Karpas-422 (cell line): Measurements from ENCODE around the gene NUP107. TPM values are rescaled to one million over a fixed set of nuclear protein-coding genes. Genes with fewer than 3 reads are reported as not detected.

ENCODE experiments used
- DNase-seq: peaks from one replicate; pipeline ENCODE4 v3.0.0-alpha.2; 2015
- H2AFZ ChIP-seq: fragments of 200-600 bp; sonication (generic); 2 replicates; pipeline ENCODE4 v1.6.1; 2014; ENCODE audit warnings: antibody characterized with exemption, low read length, mixed read lengths
- H3K27ac ChIP-seq: fragments of 200-600 bp; sonication (generic); 2 replicates; pipeline ENCODE4 v1.5.1; 2014; ENCODE audit warnings: mild to moderate bottlenecking, low read length, moderate library complexity
- H3K27me3 ChIP-seq: fragments of 200-600 bp; sonication (generic); 2 replicates; pipeline ENCODE4 v1.6.1; 2014; ENCODE audit warnings: low read length, mixed read lengths
- H3K36me3 ChIP-seq: fragments of 200-600 bp; sonication (generic); 2 replicates; pipeline ENCODE4 v1.6.1; 2014; ENCODE audit warnings: low read length, mixed read lengths; ENCODE audit not compliant: insufficient read depth
- H3K4me1 ChIP-seq: fragments of 200-600 bp; sonication (generic); 2 replicates; pipeline ENCODE4 v1.6.1; 2014; ENCODE audit warnings: mild to moderate bottlenecking, low read length, mixed read lengths
- H3K4me2 ChIP-seq: fragments of 200-600 bp; sonication (generic); 2 replicates; pipeline ENCODE4 v1.6.1; 2014; ENCODE audit warnings: low read length, low read depth, mild to moderate bottlenecking; ENCODE audit not compliant: poor library complexity, severe bottlenecking
- H3K4me3 ChIP-seq: fragments of 200-600 bp; sonication (generic); 2 replicates; pipeline ENCODE4 v1.5.1; 2014; ENCODE audit warnings: mild to moderate bottlenecking, antibody characterized with exemption, low read length, mixed read lengths
- H3K79me2 ChIP-seq: fragments of 200-600 bp; sonication (generic); 2 replicates; pipeline ENCODE4 v1.6.1; 2014; ENCODE audit warnings: mild to moderate bottlenecking, low read length, mixed read lengths
- H3K9ac ChIP-seq: fragments of 200-600 bp; sonication (generic); 2 replicates; pipeline ENCODE4 v1.6.0; 2014; ENCODE audit warnings: low read length
- H3K9me2 ChIP-seq: fragments of 200-600 bp; sonication (generic), shearing (Covaris generic); replicated peaks from 2 replicates; pipeline ENCODE4 v1.6.0; 2014; ENCODE audit warnings: mild to moderate bottlenecking, low read length, moderate library complexity; ENCODE audit not compliant: insufficient read depth
- H3K9me3 ChIP-seq: fragments of 300-700, 200-600 bp; sonication (generic); 2 replicates; pipeline ENCODE4 v1.6.1; 2014; ENCODE audit warnings: low read length, mixed read lengths
- H4K20me1 ChIP-seq: fragments of 200-600 bp; sonication (generic); 2 replicates; pipeline ENCODE4 v1.6.1; 2014; ENCODE audit warnings: mild to moderate bottlenecking, antibody characterized with exemption, low read length, low read depth; ENCODE audit not compliant: insufficient read depth
- total RNA-seq: library from RNA; depleted of rRNA; stranded (reverse); fragments of >200 nt; shearing (Covaris generic); gene quantifications from 2 replicates; pipeline ENCODE4 v1.2.3, GENCODE V29; 2014; ENCODE audit warnings: low replicate concordance

The NUP107 gene
- total RNA-seq, 1 experiment from 2014 or later, result 103 TPM

- DNase-seq, result peak; percentile 64
- H3K36me3 ChIP-seq, result peaks cover 16% of the 10 kb centered on the region; the same call in 1 of the 2 replicates
These were observed 58.7 kb downstream of the NUP107 start for GRCh38 chr12:68745376-68745903.

GRCh38 chr12:68745904-68746571, 59.3 kb downstream of the NUP107 start, which contains the start of gene SLC35E3:
TSS of gene SLC35E3 (plus strand) at chr12:68746176. CDS start at chr12:68746378, 202 bp downstream.
- Histone ChIP-seq H2AFZ (peak within 1 kb of the TSS; percentile 88), H3K4me1 (peaks cover 29% of the 10 kb centered on the region), H3K36me3 (peaks cover 16% of the 10 kb centered on the region; the same call in 1 of the 2 replicates), H3K27me3 (no peaks in the 10 kb centered on the region), H3K9ac (peak within 1 kb of the TSS; percentile 88), H3K4me2 (peak within 1 kb of the TSS; percentile 90), H3K9me3 (no peaks in the 10 kb centered on the region), H4K20me1 (no peaks in the 10 kb centered on the region), H3K27ac (peak within 1 kb of the TSS; percentile 54), H3K79me2 (peaks cover 36% of the 10 kb centered on the region), H3K4me3 (peak within 1 kb of the TSS; percentile 90), H3K9me2 (no peaks in the 10 kb centered on the region)
- DNase-seq, result peak; percentile 98

More at GRCh38 chr12:68745376-68745903, 58.7 kb downstream of the NUP107 start:
- Histone ChIP-seq H3K9me3 (no peaks in the 10 kb centered on the region), H3K4me3 (peak overlapping the region; percentile 90), H4K20me1 (no peaks in the 10 kb centered on the region), H3K79me2 (peaks cover 33% of the 10 kb centered on the region), H3K4me1 (peaks cover 29% of the 10 kb centered on the region), H3K27ac (peak overlapping the region; percentile 54), H3K9ac (peak overlapping the region; percentile 88), H3K27me3 (no peaks in the 10 kb centered on the region), H3K4me2 (peak overlapping the region; percentile 90), H2AFZ (peak overlapping the region; percentile 33; the same call in 1 of the 2 replicates), H3K9me2 (no peaks in the 10 kb centered on the region)

- H3K9me3 ChIP-seq, result no peaks in the 10 kb centered on the region
- H3K27ac ChIP-seq, result no peak overlapping the region
- H3K4me3 ChIP-seq, result peak overlapping the region; percentile 90
- H3K79me2 ChIP-seq, result peaks cover 36% of the 10 kb centered on the region
- peaks cover 29% of the 10 kb centered on the region for H3K4me1 ChIP-seq
- H3K9me2 ChIP-seq, result no peaks in the 10 kb centered on the region
- H3K27me3 ChIP-seq, result no peaks in the 10 kb centered on the region
- H2AFZ ChIP-seq, result peak overlapping the region; percentile 88
- H3K36me3 ChIP-seq, result peaks cover 11% of the 10 kb centered on the region; the same call in 1 of the 2 replicates
- peak; percentile 67 for DNase-seq
- H4K20me1 ChIP-seq, result no peaks in the 10 kb centered on the region
- peak overlapping the region; percentile 90 for H3K4me2 ChIP-seq
- peak overlapping the region; percentile 88 for H3K9ac ChIP-seq
These were observed 59.9 kb downstream of the NUP107 start for GRCh38 chr12:68746572-68747180.

GRCh38 chr12:68749443-68749842, 62.7 kb downstream of the NUP107 start:
- Histone ChIP-seq H3K36me3 (peaks cover 16% of the 10 kb centered on the region; the same call in 1 of the 2 replicates), H2AFZ (no peak overlapping the region), H3K27me3 (no peaks in the 10 kb centered on the region), H3K4me3 (no peak overlapping the region), H3K4me1 (peaks cover 29% of the 10 kb centered on the region), H3K27ac (no peak overlapping the region), H3K9ac (no peak overlapping the region), H4K20me1 (no peaks in the 10 kb centered on the region), H3K9me3 (no peaks in the 10 kb centered on the region), H3K4me2 (no peak overlapping the region), H3K9me2 (no peaks in the 10 kb centered on the region), H3K79me2 (peaks cover 36% of the 10 kb centered on the region)
- no peak for DNase-seq

GRCh38 chr12:68749861-68750260, 63.1 kb downstream of the NUP107 start:
- Histone ChIP-seq H3K27me3 (no peaks in the 10 kb centered on the region), H3K9me2 (no peaks in the 10 kb centered on the region), H3K9me3 (no peaks in the 10 kb centered on the region), H2AFZ (no peak overlapping the region), H3K27ac (no peak overlapping the region), H3K4me1 (peaks cover 28% of the 10 kb centered on the region), H4K20me1 (no peaks in the 10 kb centered on the region), H3K9ac (no peak overlapping the region), H3K4me2 (no peak overlapping the region), H3K79me2 (peaks cover 36% of the 10 kb centered on the region), H3K4me3 (no peak overlapping the region), H3K36me3 (peaks cover 16% of the 10 kb centered on the region; the same call in 1 of the 2 replicates)
- no peak for DNase-seq

GRCh38 chr12:68750506-68750905, 63.7 kb downstream of the NUP107 start:
- Histone ChIP-seq H3K9me3 (no peaks in the 10 kb centered on the region), H3K27ac (no peak overlapping the region), H3K36me3 (peaks cover 22% of the 10 kb centered on the region; the same call in 1 of the 2 replicates), H2AFZ (no peak overlapping the region), H3K4me3 (no peak overlapping the region), H4K20me1 (no peaks in the 10 kb centered on the region), H3K4me1 (peaks cover 22% of the 10 kb centered on the region), H3K9ac (no peak overlapping the region), H3K79me2 (peaks cover 36% of the 10 kb centered on the region), H3K27me3 (no peaks in the 10 kb centered on the region), H3K4me2 (no peak overlapping the region), H3K9me2 (no peaks in the 10 kb centered on the region)
- DNase-seq, result no peak

- no peaks in the 10 kb centered on the region for H3K27me3 ChIP-seq
- no peak overlapping the region for H2AFZ ChIP-seq
- DNase-seq, result no peak
These were observed 68.9 kb downstream of the NUP107 start for GRCh38 chr12:68755536-68756243.

More at GRCh38 chr12:68755536-68756243, 68.9 kb downstream of the NUP107 start:
- H3K4me3 ChIP-seq, result no peak overlapping the region
- H3K9me3 ChIP-seq, result no peaks in the 10 kb centered on the region
- H3K4me1 ChIP-seq, result no peaks in the 10 kb centered on the region
- no peaks in the 10 kb centered on the region for H3K9me2 ChIP-seq
- H3K79me2 ChIP-seq, result 0 out of 2 replicates have a peak, but pooled peaks cover under 1% of the 10 kb centered on the region
- peaks cover 29% of the 10 kb centered on the region; the same call in 1 of the 2 replicates for H3K36me3 ChIP-seq
- no peak overlapping the region for H3K27ac ChIP-seq
- H3K9ac ChIP-seq, result no peak overlapping the region
- no peak overlapping the region for H3K4me2 ChIP-seq
- no peaks in the 10 kb centered on the region for H4K20me1 ChIP-seq
